Panc1 (cell line): ENCODE results near the gene SPIN2B. TPM values are rescaled to one million over a fixed set of nuclear protein-coding genes. Genes with fewer than 3 reads are reported as not detected.
"Not testable (repeated sequence)": the region's sequence is repeated elsewhere in the genome, so short reads cannot be mapped to it uniquely, and the experiment has no call there.

Experiments
- ATAC-seq: fragments of 200-7000 bp; cut with Tn5 transposase; 2 replicates; pipeline ENCODE4 v1.9.1; 2020; ENCODE audit warnings: mild to moderate bottlenecking, moderate library complexity
- BruUV-seq: library from RNA; stranded (reverse); fragments of 400-500 nt; replicated peaks from 2 replicates; lab custom pipeline; 2021; lab: Mats Ljungman, UMichigan
- CTCF ChIA-PET: fragments of 300-600 bp; sonication (Branson Sonifier 250); formaldehyde crosslinking; loops from one replicate; lab custom pipeline; 2022; ENCODE audit warnings: antibody characterized with exemption; lab: Charles Lee
- POLR2A ChIA-PET: fragments of 300-600 bp; sonication (Branson Sonifier 250); formaldehyde crosslinking; loops from one replicate; lab custom pipeline; 2022; ENCODE audit warnings: antibody characterized with exemption; lab: Charles Lee
- DNase-seq: peaks from one replicate; pipeline ENCODE4 v3.0.0-alpha.2; 2010; ENCODE audit warnings: low read depth, low spot score
- H3K27ac ChIP-seq: 2 replicates; pipeline ENCODE4 v1.5.1; 2011; ENCODE audit warnings: mild to moderate bottlenecking, low read length, inconsistent platforms
- H3K27me3 ChIP-seq: fragments of 200-500 bp; sonication (Bioruptor generic); 2 replicates; pipeline ENCODE4 v1.6.0; 2014; ENCODE audit warnings: low read length, inconsistent platforms; ENCODE audit not compliant: control insufficient read depth, insufficient read depth
- H3K36me3 ChIP-seq: fragments of 200-500 bp; sonication (Bioruptor generic); 2 replicates; pipeline ENCODE4 v1.5.1; 2014; ENCODE audit warnings: inconsistent platforms, mild to moderate bottlenecking, low read length, moderate library complexity; ENCODE audit not compliant: control insufficient read depth, insufficient read depth
- H3K4me1 ChIP-seq: 2 replicates; pipeline ENCODE4 v1.5.1; 2011; ENCODE audit warnings: inconsistent platforms, mild to moderate bottlenecking, low read length, moderate library complexity; ENCODE audit not compliant: control insufficient read depth, insufficient read depth
- H3K4me3 ChIP-seq, 2 experiments: 2 replicates each; pipeline ENCODE4 v1.5.1; 2011 to 2012; ENCODE audit warnings: low read depth in 2 of 2, low read length in 2 of 2, mild to moderate bottlenecking in 2 of 2, inconsistent platforms in 1 of 2, moderate library complexity in 1 of 2
- H3K9me3 ChIP-seq: fragments of 200-500 bp; sonication (Bioruptor generic); 2 replicates; pipeline ENCODE4 v1.5.1; 2014; ENCODE audit warnings: low read depth, mild to moderate bottlenecking, inconsistent platforms, low read length, moderate library complexity; ENCODE audit not compliant: control insufficient read depth, insufficient read depth
- POLR2AphosphoS5 ChIP-seq: IDR thresholded peaks from 2 replicates; pipeline ENCODE4 v1.6.1; 2012; ENCODE audit warnings: mild to moderate bottlenecking, low read depth, low read length, moderate library complexity
- SIN3A ChIP-seq: IDR thresholded peaks from 2 replicates; pipeline ENCODE4 v1.6.1; 2012; ENCODE audit warnings: low read depth, mild to moderate bottlenecking, low read length, moderate library complexity, borderline replicate concordance; ENCODE audit not compliant: insufficient read depth
- TCF7L2 ChIP-seq: IDR thresholded peaks from 2 replicates; pipeline ENCODE4 v1.6.1; 2011; ENCODE audit warnings: mild to moderate bottlenecking, low read depth, low read length, inconsistent platforms
- in situ Hi-C: cut with HindIII; loops from 2 replicates; pipeline ENCODE4 v1.10.0; 2016; ENCODE audit warnings: low sequenced_read_pairs, low pct_unique_long_range_greater_than_20kb
- intact Hi-C: fragments of 100-400 bp; cut with micrococcal nuclease; formaldehyde crosslinking; loops from one replicate; pipeline ENCODE4 v1.10.0; 2022; ENCODE audit not compliant: unreplicated experiment
- total RNA-seq: library from RNA; stranded (reverse); gene quantifications from one replicate; pipeline ENCODE4 v1.2.1, GENCODE V29; 2021; ENCODE audit not compliant: unreplicated experiment
- TF ChIP-seq, protein P1 (sequence below), 2 experiments: IDR thresholded peaks; 2 replicates each; pipeline ENCODE4 v1.6.1; 2011 to 2012; ENCODE audit warnings: low read depth in 2 of 2, control low read depth in 1 of 2, low read length in 1 of 2, mild to moderate bottlenecking in 1 of 2, moderate library complexity in 1 of 2; ENCODE audit not compliant: insufficient read depth in 1 of 2
- TF ChIP-seq, protein P2 (sequence below): fragments of 450-650 bp; IDR thresholded peaks from 2 replicates; pipeline ENCODE4 v1.5.1; 2017; ENCODE audit warnings: mild to moderate bottlenecking

Gene SPIN2B
- total RNA-seq, 1 experiment from 2014 or later = 8.3 TPM

GRCh38 chrX:57121816-57122215, 468 bp upstream of the SPIN2B start:
- Histone ChIP-seq H3K36me3 (no peaks in the 10 kb centered on the region), H3K4me1 (no peaks in the 10 kb centered on the region; the same call in 1 of the 2 replicates), H3K4me3 (peak overlapping the region; percentile 58 to 72), H3K9me3 (no peaks in the 10 kb centered on the region), H3K27ac (peak overlapping the region; percentile 75), H3K27me3 (no peaks in the 10 kb centered on the region)
- ATAC-seq (no peak), DNase-seq (no peak)
- in situ Hi-C loops = no loop called here
- CTCF ChIA-PET = no interaction called here
- no peak for TF ChIP-seq POLR2AphosphoS5
- TF ChIP-seq, protein P1, sequence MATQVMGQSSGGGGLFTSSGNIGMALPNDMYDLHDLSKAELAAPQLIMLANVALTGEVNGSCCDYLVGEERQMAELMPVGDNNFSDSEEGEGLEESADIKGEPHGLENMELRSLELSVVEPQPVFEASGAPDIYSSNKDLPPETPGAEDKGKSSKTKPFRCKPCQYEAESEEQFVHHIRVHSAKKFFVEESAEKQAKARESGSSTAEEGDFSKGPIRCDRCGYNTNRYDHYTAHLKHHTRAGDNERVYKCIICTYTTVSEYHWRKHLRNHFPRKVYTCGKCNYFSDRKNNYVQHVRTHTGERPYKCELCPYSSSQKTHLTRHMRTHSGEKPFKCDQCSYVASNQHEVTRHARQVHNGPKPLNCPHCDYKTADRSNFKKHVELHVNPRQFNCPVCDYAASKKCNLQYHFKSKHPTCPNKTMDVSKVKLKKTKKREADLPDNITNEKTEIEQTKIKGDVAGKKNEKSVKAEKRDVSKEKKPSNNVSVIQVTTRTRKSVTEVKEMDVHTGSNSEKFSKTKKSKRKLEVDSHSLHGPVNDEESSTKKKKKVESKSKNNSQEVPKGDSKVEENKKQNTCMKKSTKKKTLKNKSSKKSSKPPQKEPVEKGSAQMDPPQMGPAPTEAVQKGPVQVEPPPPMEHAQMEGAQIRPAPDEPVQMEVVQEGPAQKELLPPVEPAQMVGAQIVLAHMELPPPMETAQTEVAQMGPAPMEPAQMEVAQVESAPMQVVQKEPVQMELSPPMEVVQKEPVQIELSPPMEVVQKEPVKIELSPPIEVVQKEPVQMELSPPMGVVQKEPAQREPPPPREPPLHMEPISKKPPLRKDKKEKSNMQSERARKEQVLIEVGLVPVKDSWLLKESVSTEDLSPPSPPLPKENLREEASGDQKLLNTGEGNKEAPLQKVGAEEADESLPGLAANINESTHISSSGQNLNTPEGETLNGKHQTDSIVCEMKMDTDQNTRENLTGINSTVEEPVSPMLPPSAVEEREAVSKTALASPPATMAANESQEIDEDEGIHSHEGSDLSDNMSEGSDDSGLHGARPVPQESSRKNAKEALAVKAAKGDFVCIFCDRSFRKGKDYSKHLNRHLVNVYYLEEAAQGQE (IDR thresholded peaks at IDR 0.05; ENCODE audit: insufficient read depth in 1 of 2, low read depth in 2 of 2, low read length in 1 of 2) = no peak
- TF ChIP-seq SIN3A = no peak
- no peak for TF ChIP-seq TCF7L2
- TF ChIP-seq, protein P2, sequence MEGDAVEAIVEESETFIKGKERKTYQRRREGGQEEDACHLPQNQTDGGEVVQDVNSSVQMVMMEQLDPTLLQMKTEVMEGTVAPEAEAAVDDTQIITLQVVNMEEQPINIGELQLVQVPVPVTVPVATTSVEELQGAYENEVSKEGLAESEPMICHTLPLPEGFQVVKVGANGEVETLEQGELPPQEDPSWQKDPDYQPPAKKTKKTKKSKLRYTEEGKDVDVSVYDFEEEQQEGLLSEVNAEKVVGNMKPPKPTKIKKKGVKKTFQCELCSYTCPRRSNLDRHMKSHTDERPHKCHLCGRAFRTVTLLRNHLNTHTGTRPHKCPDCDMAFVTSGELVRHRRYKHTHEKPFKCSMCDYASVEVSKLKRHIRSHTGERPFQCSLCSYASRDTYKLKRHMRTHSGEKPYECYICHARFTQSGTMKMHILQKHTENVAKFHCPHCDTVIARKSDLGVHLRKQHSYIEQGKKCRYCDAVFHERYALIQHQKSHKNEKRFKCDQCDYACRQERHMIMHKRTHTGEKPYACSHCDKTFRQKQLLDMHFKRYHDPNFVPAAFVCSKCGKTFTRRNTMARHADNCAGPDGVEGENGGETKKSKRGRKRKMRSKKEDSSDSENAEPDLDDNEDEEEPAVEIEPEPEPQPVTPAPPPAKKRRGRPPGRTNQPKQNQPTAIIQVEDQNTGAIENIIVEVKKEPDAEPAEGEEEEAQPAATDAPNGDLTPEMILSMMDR = no peak
- POLR2A ChIA-PET = interaction anchor here (0.6 kb wide), 1 partner anchor 16 kb away, joined by 3 read pairs; no protein-coding TSS in a partner anchor
- intact Hi-C loops = no loop called here
- BruUV-seq = no TSS peak

DNA sequence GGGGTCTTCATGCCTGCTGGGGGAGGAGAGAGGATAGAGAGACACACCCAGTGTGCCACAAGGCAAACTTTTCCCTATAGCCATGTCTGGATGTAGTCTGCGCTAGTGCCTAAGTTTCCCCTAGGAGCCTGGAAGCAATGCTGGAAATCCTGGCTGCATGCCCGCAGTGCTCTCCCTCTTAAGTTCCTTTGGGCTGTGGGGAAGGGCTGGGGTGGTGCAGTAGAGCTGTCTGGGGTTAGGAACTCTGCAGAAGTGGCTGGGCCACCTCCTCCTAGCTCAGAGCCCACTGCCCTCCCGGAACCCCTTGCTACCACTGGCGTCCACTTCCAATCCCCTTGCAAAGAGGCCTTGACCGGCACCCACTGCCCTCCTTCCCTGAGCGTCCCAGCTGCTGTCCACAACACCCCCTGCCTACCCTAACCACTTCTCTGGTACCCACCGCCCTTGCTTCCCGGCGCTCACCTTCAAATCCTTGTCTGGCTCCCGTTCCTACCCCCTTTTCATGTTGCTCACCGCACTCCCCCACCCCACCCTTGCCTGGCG, 658 bp downstream of the SPIN2B start:
- BruUV-seq, in situ Hi-C loops: not testable (repeated sequence)
- H3K4me3 ChIP-seq = peak overlapping the region; percentile 58 to 72

GRCh38 chrX:57119416-57119815, 1.9 kb downstream of the SPIN2B start:
- Histone ChIP-seq H3K27ac (no peak overlapping the region), H3K36me3 (no peaks in the 10 kb centered on the region), H3K27me3 (no peaks in the 10 kb centered on the region), H3K4me1 (no peaks in the 10 kb centered on the region; the same call in 1 of the 2 replicates), H3K9me3 (no peaks in the 10 kb centered on the region), H3K4me3 (no peak overlapping the region)
- no peak for ATAC-seq
- TF ChIP-seq TCF7L2 = no peak
- TF ChIP-seq, protein P2 = no peak
- no peak for TF ChIP-seq SIN3A
- ChIA-PET CTCF (no interaction called here), POLR2A (no interaction called here)
- DNase-seq = no peak
- in situ Hi-C loops (no loop called here), intact Hi-C loops (no loop called here)
- BruUV-seq = no TSS peak

More for the DNA sequence above, 658 bp downstream of the SPIN2B start:
- intact Hi-C loops, POLR2A ChIA-PET, H3K36me3 ChIP-seq, DNase-seq, ATAC-seq, H3K4me1 ChIP-seq, H3K27me3 ChIP-seq, CTCF ChIA-PET, H3K9me3 ChIP-seq: not testable (repeated sequence)
- peak overlapping the region; percentile 54; the same call in 1 of the 2 replicates for H3K27ac ChIP-seq

DNA sequence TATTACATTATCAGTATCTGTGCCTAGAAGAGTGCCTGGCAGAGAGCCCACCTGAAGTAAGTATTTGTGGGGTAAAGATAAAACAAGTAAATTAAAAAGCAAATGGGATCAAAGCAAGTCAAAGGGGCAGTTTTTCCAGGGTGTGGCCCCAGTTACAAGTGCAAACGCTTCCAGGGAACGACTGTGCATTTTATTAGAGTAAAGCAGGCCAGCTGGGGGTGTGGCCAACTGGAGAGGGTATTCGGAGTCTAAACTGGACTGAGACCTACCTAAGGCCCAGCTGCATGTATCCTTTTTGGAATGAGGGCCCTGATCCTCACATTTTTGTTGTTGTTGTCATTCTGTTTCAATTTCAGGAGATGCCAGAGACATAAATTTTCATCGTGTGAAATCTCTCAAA, 3.8 kb downstream of the SPIN2B start:
- H3K27me3 ChIP-seq, POLR2A ChIA-PET, CTCF ChIA-PET, H3K9me3 ChIP-seq, in situ Hi-C loops, H3K36me3 ChIP-seq, ATAC-seq, H3K27ac ChIP-seq, H3K4me1 ChIP-seq, H3K4me3 ChIP-seq, intact Hi-C loops, BruUV-seq, DNase-seq: not testable (repeated sequence)
